ENCODE results near the gene TSHZ3.

DNA sequence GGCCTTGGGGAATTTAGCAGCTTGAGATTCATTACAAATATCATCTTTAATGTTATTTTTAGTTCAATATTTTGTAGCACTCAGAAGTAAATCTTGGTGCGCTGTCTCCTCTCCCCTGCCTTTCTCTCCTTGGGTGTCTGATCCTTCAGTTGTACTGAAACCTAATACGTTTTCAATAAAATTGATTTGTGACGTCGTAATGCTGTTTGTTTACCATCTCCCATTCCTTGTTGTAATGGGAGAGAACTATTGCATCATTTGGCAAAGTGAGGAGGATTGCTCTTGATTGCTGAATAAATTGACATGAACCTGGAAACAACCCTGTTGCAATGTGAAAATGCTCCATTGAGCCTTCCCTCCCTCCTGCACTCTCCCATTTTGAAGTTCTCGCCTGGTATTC, 43.2 kb upstream of the TSHZ3 start:
- TF ChIP-seq, protein P1, sequence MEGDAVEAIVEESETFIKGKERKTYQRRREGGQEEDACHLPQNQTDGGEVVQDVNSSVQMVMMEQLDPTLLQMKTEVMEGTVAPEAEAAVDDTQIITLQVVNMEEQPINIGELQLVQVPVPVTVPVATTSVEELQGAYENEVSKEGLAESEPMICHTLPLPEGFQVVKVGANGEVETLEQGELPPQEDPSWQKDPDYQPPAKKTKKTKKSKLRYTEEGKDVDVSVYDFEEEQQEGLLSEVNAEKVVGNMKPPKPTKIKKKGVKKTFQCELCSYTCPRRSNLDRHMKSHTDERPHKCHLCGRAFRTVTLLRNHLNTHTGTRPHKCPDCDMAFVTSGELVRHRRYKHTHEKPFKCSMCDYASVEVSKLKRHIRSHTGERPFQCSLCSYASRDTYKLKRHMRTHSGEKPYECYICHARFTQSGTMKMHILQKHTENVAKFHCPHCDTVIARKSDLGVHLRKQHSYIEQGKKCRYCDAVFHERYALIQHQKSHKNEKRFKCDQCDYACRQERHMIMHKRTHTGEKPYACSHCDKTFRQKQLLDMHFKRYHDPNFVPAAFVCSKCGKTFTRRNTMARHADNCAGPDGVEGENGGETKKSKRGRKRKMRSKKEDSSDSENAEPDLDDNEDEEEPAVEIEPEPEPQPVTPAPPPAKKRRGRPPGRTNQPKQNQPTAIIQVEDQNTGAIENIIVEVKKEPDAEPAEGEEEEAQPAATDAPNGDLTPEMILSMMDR (conservative IDR thresholded peaks at IDR 0.05; ENCODE audit: low read length): no peak
- TF ChIP-seq EZH2phosphoT487 (IDR thresholded peaks at IDR 0.05; ENCODE audit: borderline replicate concordance): no peak

Data from Loucy (cell line).